ENCODE data around the gene LDAH.

GRCh38 chr2:20647211-20647610 is 175.7 kb downstream of the LDAH start:
- TF ChIP-seq CTCF (IDR thresholded peaks at IDR 0.05; ENCODE audit: borderline replicate concordance, extremely low read depth, low read length, poor library complexity, severe bottlenecking) = no peak
- no peak for TF ChIP-seq EZH2 (IDR thresholded peaks at IDR 0.05; ENCODE audit: borderline replicate concordance, low read depth, low read length, severe bottlenecking)

Data from DND-41 (cell line).